Body of pancreas (tissue), 4 donors: Measurements from ENCODE around the gene GPS2. TPM values are rescaled to one million over a fixed set of nuclear protein-coding genes. Genes with fewer than 3 reads are reported as not detected.

ENCODE experiments used
- ATAC-seq: fragments of 150-250 bp; one replicate; pipeline ENCODE4 v1.9.1; 2016
- DNase-seq, 4 donors: peaks; one replicate each; pipeline ENCODE4 v3.0.0-alpha.2; 2019
- H3K27ac ChIP-seq, 4 donors: fragments of 200-600 bp; sonication (generic); 1 replicate in 3 of 4; 2 replicates in 1 of 4; pipeline versions ENCODE4 v1.5.1 to v1.6.1; 2016 to 2019; ENCODE audit warnings: mild to moderate bottlenecking in 1 of 4, mixed read lengths in 1 of 4, moderate library complexity in 1 of 4
- H3K27me3 ChIP-seq, 2 donors: fragments of 200-600 bp; sonication (generic); one replicate each; pipeline ENCODE4 v1.6.0; 2016; ENCODE audit warnings: mild to moderate bottlenecking in 1 of 2
- H3K36me3 ChIP-seq, 2 donors: fragments of 200-600 bp; sonication (generic); replicated peaks in 1 of 2; 2 replicates each; pipeline ENCODE4 v1.5.1; 2016; ENCODE audit warnings: low read depth in 2 of 2; ENCODE audit not compliant: insufficient read depth in 1 of 2
- H3K4me1 ChIP-seq: fragments of 200-600 bp; sonication (generic); one replicate; pipeline ENCODE4 v1.6.0; 2016
- H3K4me3 ChIP-seq, 2 donors: fragments of 200-600 bp; sonication (generic); 1 replicate in 1 of 2; 2 replicates in 1 of 2; pipeline ENCODE4 v1.5.1; 2016 to 2019
- H3K9me3 ChIP-seq, 3 donors: fragments of 200-600 bp; sonication (generic); 1 replicate in 2 of 3; 2 replicates in 1 of 3; pipeline ENCODE4 v1.5.1; 2016
- CTCF ChIP-seq, 7 experiments: fragments of 450-650 bp in 4 of 7; fragments of 200-600 bp in 3 of 7; sonication (generic) in 3 of 7; IDR thresholded peaks; one replicate each; pipeline ENCODE4 v1.5.1; 2016 to 2019; ENCODE audit warnings: antibody characterized with exemption in 7 of 7
- POLR2A ChIP-seq, 3 donors: fragments of 450-650 bp; IDR thresholded peaks; one replicate each; pipeline ENCODE4 v1.6.1; 2016; ENCODE audit warnings: antibody characterized with exemption in 3 of 3, mild to moderate bottlenecking in 2 of 3
- WGBS, 2 donors: methylation state at CpG; one replicate each; pipeline ENCODE4 v1.1.5; 2017; 5-methylcytosine and 5-hydroxymethylcytosine counted together
- intact Hi-C: fragments of 100-400 bp; cut with DNase I; formaldehyde crosslinking; loops from one replicate; pipeline ENCODE4 v1.15.1; 2023
- total RNA-seq, 2 donors: library from RNA; depleted of rRNA; stranded (reverse); fragments of >200 nt; gene quantifications; one replicate each; pipeline ENCODE4 v1.1.0, GENCODE V29; 2016

The GPS2 gene
- total RNA-seq, 2 donors from 2014 or later: 71.9 to 75.8 TPM

- no peaks in the 10 kb centered on the region for H3K9me3 ChIP-seq
- H3K27ac ChIP-seq: peak overlapping the region in 2 of 4 donors; percentile 98 to 100
- no peak for DNase-seq
- H3K4me3 ChIP-seq: no peak overlapping the region
- H3K27me3 ChIP-seq: no peaks in the 10 kb centered on the region
- intact Hi-C loops: no loop called here
- peaks cover 55% of the 10 kb centered on the region for H3K4me1 ChIP-seq
- WGBS, 2 donors: 63 to 68% methylated on average over 12 of the region's 12 CpGs
- H3K36me3 ChIP-seq: peaks cover 5 to 31% of the 10 kb centered on the region in 2 donors
- ATAC-seq: no peak
- TF ChIP-seq POLR2A (IDR thresholded peaks at IDR 0.05): peak in 1 of 3 donors; percentile 9
- TF ChIP-seq CTCF (IDR thresholded peaks at IDR 0.05): no peak
Observed at GRCh38 chr17:7309628-7310027, 5.5 kb downstream of the GPS2 start.

DNA sequence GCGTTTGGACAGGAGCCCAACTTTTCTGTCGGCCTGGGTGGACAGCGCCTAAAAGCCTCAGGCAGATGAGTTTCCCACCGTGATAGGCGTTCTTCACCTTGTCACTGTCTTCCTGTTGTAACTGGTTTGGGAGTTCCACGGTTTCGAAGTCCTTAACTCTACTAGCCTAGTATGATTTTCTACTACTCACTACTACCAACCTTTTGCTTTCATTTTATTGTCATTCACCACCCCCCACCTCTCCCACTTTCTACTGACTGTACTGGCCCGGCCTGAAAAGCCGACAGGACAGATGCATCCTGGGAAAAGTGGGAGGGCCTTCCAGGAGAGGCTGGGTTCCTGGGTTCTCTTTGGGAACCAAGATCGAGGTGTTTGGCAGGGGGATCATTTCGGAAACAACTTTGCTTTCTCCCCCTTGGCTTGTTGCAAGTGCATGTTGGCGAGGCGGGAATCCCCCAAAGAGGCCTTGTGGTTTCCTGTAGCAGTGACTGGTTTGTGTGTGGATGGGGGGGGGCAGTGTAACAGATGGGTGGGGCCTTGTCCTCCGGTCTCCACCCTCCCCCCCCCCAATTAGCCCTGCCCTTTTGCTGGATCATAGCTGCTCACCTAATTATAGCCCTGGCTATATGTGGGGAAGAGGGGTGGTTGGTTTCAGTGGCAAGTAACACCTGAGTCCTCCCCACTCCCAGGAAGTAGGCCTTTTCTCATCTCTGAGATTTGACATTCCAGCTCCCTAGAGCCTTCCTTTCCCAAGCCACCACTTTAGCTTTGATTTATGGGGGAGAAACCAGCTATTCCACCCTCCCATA, 6.3 kb downstream of the GPS2 start:
- peak; percentile 40 to 82 (median 79) for TF ChIP-seq POLR2A (IDR thresholded peaks at IDR 0.05)
- TF ChIP-seq CTCF (IDR thresholded peaks at IDR 0.05): no peak
- ATAC-seq (peak; percentile 28), DNase-seq (peak; percentile 80 to 90 (median 86))
- Histone ChIP-seq H3K27ac (peak overlapping the region; percentile 98 to 100 (median 98)), H3K36me3 (peaks cover 5 to 31% of the 10 kb centered on the region in 2 donors), H3K9me3 (no peaks in the 10 kb centered on the region), H3K4me1 (peaks cover 47% of the 10 kb centered on the region), H3K4me3 (peak overlapping the region; percentile 70 to 82), H3K27me3 (no peaks in the 10 kb centered on the region)
- 0 to 1% methylated on average over 11 to 14 of the region's 14 CpGs for WGBS, 2 donors
- intact Hi-C loops: no loop called here

DNA sequence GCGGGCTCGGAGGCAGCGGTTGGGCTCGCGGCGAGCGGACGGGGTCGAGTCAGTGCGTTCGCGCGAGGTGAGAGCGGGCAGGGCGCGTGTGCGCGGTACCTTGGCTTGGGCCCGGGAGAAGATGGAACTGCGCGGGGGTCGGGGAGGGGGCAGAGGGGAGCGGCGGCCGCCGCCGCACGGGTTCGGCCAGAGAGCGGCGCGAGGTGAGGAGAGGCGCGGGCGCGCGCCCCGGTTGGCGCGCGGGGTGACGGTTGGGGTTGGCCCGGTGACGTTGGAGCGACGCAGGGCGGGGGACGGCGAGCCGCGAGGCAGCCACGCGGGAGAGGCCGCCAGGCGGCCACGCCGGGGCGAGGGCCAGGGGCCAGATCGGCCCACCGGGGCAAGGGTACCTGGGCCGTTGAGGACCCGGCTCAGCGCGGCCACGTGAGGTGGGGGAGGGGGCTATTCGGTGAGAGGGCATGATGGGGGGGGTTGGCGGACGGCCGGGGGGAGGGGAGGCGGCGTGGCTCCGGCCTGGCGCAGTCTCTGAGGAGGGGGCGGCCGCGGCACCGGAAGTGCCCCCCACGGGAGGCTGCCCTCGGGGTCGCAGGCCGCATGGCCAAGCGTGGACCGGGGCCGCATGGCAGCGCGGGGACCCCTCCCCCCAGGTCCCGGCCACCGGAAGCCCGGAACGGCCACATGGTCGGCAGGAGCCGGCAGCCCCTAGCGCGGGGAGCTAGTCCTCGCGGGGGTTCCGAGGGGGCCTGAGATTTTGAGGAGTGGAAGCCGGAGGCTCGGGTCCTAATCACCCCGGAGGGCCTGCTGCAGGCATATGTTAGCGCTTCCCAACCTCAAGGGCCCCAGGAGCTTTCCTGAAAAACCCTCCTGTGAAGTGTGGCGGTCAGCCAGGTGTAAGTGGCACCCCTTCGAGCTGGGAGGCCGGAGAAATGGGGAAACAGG, 7.2 kb downstream of the GPS2 start:
- ATAC-seq: peak; percentile 11
- WGBS, 2 donors: 0% methylated on average over 80 of the region's 104 CpGs; no CpG with 5 or more reads in 1 of the 2 donors
- intact Hi-C loops: no loop called here

More for the DNA sequence above, 7.2 kb downstream of the GPS2 start:
- H3K4me1 ChIP-seq: peaks cover 39% of the 10 kb centered on the region
- no peaks in the 10 kb centered on the region for H3K27me3 ChIP-seq
- TF ChIP-seq CTCF (IDR thresholded peaks at IDR 0.05): peak in 2 of 7 experiments; percentile 3 to 18
- no peak for TF ChIP-seq POLR2A (IDR thresholded peaks at IDR 0.05)
- peak overlapping the region; percentile 98 to 100 (median 98) for H3K27ac ChIP-seq
- no peaks in the 10 kb centered on the region for H3K9me3 ChIP-seq
- peaks cover 5 to 26% of the 10 kb centered on the region in 2 donors for H3K36me3 ChIP-seq
- peak overlapping the region; percentile 70 to 82 for H3K4me3 ChIP-seq
- DNase-seq: peak; percentile 47 to 65 (median 53)
